HG03520 (cell line): ENCODE results near the gene NPAS3.
"Not testable (repeated sequence)": the region's sequence is repeated elsewhere in the genome, so short reads cannot be mapped to it uniquely, and the experiment has no call there.

Source experiments
- ATAC-seq: cut with Tn5 transposase; IDR thresholded peaks from one replicate; pipeline ENCODE4 v1.9.1; 2021; ENCODE audit warnings: mild to moderate bottlenecking, moderate library complexity; ENCODE audit not compliant: unreplicated experiment

The NPAS3 gene

GRCh38 chr14:33068040-33068439, 129.4 kb downstream of the NPAS3 start:
- no peak for ATAC-seq

DNA sequence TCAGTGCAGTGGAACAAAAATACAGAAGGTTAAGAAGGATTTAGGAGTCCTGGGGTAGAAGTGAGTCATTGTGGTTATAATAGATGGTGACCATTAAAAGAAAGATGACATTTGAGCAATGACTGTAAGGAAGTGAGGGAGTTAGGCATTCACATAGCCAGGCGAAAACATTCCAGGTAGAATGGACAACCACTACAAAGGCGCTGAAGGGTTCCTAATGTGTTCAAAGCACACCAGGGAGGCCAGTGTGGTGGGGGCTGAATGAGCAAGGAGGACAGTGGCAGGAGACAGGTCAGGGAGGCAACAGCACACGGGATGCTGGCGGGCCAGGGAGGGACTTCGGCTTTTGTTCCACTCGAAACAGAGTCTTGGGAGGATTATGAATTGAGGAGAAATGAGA, 129.9 kb downstream of the NPAS3 start:
- no peak for ATAC-seq

DNA sequence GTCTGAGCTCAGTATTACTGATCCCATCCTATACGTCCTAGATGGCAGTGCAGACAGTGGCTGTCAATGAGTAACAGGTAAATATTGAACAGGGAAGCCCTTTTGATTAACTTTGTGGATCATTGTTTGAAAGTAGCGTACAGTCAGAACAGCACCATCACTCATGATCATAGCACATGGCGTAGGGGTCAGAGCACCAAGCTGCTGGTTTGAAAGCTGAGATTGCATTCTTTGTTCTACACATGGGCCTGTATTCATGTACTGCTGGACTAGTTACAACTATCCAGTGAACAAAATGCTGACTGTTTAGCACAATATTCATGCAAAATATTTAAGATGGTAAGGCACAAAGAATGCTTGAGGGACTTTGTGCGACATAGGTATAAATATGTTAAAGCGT, 131.8 kb downstream of the NPAS3 start:
- ATAC-seq = no peak

DNA sequence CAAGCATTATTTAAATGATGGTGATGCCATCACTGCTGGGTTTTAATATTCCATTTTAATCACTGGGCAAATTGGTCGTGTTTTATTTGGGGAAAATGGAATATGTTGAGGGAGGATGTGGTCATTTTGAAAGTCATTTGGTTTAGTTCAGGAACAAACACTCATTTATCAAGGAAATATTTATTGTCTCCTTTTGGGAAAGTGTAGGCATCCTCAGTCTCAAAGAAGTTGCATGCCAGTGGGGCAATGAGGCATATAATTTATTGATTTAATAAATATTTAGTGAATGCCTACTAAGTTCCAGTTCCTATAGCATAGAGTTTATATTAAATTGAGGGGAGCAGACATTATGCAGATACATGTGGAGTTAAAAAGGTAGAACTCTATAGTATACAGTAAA, 134.3 kb downstream of the NPAS3 start:
- ATAC-seq = no peak

DNA sequence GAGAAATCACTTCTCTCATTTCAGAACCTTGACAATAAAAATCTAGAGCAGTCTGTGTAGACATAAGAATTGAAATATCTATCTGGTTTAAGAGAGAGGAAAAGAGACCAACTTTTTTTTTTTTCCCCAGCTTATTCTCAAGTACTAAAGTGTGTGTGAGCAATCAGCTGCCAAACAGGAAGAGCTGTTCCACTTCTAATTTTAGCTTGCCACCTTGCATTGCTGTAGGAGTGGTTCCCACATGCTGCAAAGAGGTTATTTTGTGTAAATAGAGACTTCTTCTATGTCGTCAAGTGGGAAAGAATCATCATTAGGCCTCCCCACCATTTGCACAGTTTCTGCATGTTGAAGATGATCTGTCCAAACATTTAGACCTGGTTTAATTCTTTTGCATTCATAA, 142.6 kb downstream of the NPAS3 start:
- ATAC-seq = no peak

DNA sequence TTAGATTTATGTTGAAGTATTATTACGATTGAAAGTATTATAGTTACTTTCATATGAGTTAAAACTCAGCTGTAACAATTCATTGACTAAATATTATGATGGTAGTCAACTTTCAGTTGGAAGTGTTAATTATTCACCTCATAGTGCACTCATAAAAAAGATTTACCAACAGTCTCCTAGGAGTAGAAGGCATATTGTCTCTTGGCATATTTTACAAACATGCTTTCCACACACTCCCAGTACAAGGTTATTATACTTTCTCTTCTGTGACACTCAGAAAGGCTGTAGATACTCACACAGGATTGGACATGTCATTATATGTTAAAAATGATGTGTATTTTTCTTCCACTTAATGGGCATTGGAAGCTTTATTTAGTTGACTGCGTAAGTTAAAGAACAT, 147.1 kb downstream of the NPAS3 start:
- ATAC-seq = no peak

GRCh38 chr14:33088274-33088673, 149.6 kb downstream of the NPAS3 start:
- ATAC-seq = not testable (repeated sequence)

GRCh38 chr14:33098016-33098415, 159.3 kb downstream of the NPAS3 start:
- no peak for ATAC-seq

- ATAC-seq = no peak
These were observed 164.8 kb downstream of the NPAS3 start for GRCh38 chr14:33103489-33103888.

DNA sequence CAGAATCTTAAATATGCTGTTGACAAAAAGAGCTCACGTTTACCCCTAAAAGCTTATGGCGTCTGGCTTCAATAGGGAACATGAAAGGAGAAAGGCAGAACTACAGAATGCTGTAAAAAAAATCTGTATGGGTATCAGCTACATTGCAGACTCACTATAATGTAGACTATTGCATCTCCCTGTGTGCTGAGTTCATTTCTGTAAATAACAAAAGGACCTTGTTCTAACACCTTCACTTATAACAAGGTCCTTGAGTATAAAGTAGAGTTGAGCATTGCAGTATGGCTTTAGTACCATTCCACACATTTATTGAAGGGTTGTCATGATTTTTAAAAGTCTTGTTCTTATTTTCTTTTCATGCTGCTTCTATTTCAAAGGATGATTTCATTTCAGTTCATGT, 165.3 kb downstream of the NPAS3 start:
- no peak for ATAC-seq

DNA sequence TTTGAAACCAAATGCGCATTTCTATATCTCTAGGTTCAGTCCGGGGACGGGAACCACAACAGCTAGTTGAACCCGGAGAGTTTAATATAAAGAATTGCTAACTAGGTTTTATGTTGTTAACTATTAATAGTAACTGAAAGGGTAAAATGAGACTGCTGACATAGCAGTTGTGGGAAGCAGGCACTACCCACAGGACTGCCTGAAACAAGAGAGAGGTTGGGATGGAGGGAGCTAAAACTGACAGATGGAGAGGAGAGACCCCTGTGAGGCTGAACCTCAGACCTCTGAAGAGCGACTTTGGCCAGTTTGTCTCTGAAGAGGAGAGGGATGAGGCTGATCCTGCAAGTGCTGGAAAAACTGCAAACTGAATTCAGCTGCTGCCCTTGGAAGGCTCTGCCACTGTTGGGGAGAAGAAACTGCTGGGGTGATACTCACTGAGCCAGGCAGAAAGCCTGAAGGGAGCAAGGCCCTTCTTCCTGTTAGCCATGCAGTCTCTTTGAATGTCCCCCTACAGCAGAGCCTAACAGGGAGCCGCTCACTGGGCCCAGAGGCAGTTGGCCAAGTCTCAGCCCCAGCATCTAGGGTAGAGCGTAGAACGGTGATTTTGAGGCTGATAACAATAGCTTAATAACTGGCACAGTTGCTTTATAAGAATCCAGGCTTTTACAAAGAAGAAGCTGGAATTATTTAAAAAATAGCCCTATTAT, 172.2 kb downstream of the NPAS3 start:
- no peak for ATAC-seq

DNA sequence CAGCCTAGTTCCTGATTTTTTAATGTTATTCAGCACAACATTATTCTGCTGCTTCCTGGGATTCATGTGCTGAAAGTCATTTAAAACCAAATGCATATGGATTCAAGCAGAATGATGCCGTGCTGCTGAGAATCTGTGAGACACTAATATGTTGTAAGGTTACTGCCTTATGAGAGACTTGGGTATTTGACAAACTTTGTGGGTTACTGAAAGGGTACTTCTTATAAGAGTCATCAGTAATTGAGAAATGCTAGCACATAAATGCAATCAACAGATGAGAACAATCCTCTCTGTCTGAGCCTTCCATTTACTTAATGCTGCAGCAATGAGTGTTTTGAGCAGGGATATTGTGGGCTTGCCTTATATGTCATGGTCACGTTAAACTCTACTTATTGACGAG, 175.7 kb downstream of the NPAS3 start:
- ATAC-seq = no peak

- no peak for ATAC-seq
These were observed 180.0 kb downstream of the NPAS3 start for GRCh38 chr14:33118668-33119067.

DNA sequence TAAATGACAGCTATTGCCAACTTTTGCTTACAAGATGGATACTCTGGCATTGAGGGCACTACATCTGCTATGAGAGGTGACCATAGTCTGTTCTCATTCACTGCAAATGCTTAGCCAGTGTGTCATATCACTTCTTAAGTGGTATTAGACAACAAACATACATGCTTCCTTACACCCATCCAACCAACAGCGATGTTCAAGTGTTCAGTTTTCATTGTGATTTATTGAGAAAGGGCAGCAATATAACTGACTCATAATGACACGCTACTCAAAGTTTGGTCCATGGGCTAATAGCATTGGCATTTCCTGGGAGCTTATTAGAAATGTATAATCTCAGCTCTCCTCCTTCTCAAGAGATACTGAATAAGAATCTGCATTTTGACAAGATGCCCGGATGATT, 181.7 kb downstream of the NPAS3 start:
- no peak for ATAC-seq

GRCh38 chr14:33120966-33121365, 182.3 kb downstream of the NPAS3 start:
- ATAC-seq = no peak

DNA sequence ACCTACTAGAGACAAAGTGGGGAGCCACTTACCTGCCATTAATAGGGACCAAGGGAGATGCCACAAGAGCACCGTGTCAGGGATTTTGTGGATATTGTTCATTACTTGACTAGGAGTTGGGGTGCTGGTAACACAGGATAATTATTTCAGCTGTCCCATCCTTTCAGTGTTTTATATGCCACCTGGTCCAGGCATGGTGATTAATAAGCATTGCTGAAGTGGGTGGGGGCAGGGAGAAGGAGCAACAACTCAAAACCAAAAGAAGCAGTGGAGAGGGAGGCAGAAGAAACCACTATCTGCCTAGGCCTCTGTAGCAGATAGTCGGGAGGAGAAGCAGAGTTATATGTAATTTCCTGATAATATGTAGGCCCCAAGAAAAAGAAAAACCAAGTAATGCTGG, 184.6 kb downstream of the NPAS3 start:
- no peak for ATAC-seq

DNA sequence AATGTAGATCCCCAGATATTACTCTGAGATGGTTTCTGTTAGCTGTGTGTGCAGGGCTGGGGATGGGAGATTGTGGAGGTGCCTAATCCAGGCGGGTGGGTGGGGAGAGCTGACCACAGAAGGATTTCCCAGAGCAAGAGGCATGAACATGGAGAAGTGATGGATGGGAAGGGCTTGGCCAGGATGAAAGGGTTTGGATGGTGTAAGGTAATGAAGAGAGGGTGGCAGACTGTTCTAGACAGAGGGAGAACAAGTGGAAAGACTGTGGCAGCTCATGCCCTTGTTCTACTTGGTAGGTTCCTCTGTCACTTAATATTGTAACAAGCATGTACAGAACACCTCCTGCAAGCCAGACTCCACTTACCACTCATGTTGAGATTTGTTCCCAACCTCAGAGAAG, 187.8 kb downstream of the NPAS3 start:
- no peak for ATAC-seq

DNA sequence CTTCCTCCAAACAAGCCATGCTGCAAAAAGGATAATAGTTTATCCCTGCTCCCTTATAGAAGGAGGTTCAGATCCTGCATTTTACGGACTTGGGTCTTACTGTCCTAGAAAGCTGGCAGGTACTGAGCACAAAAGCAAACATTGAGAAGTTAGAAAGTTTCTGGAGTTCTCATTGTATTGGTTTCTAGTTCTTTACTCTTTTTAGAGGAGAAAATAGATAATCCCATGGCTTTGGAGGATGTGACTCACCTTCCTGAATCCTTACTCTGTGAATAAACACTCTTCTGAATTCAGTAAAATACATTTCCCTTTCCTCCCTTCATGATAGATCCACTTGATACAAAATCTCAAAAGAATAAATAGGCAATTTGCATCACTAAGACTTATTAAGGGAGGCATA, 188.9 kb downstream of the NPAS3 start:
- ATAC-seq = no peak

- no peak for ATAC-seq
These were observed 193.1 kb downstream of the NPAS3 start for GRCh38 chr14:33131801-33132200.

DNA sequence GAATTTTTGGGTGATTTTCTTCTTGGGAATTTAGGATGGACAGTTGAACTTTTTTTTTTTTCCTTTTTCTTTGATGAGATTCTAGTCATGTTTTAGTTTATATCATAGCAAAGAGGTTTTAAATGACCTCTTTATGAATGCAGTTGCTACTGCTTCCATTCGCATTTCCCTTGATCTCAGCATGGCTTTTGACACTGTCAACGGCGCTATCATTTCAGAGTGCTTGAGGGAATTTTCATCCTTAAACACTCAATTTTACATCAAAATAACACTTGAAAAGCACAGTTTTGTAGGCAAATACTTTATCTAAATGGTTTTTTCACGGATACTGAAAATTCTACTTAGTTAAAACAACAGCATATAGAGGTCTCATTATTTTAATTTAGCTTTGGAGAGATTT, 195.5 kb downstream of the NPAS3 start:
- no peak for ATAC-seq

DNA sequence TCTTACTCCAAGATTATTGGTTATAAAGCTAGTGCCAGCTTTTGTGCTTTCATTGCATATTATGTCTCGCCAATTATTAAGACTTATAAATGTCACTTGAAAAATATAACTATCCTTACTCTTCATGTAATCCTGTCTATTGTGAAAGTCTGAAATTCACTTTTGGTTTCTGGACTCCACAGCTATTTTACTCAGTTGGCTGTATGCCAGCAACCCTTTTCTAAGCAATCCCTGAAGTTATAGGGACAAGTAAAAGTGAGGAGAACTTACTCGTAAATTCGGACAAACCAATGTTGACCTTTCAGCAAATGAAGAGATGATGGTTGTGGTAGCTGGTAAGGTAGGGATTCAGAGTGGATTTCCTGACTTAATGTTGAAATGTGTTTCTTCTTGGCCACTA, 196.3 kb downstream of the NPAS3 start:
- no peak for ATAC-seq

DNA sequence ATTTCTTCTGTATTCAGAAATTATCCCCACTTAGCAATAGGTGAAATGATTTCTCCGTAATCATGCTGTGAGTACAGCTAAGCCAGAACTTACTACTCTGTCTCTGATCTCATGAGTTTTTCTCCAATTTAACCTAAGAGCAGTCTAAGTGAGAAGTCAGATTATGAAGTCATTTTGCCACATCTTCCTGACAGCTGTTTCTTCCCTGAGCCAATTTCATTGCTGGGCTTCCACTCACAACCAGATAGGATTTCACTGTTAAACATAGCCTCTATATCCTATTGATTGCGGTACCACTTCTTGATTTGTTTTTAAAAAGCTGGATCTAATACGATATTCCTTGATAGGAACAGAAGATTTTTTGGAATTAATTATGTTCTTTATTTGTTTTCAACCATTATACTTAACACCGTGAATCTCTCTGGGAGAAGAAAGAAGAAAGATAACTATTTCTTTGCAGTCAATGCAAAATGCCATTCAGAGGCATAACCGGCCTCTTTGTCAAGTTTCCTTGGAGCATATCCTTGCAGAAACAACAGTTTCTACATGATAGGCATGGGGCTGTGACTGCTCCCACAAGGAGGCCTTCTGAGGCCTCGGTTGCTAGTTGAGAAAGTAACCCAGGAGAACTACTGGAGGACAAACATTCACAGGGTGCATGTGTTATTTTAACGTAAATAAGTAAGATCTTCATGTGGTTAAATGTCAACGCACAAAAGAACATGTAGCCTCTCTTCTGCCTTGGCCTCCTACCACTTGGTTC, 212.2 kb downstream of the NPAS3 start:
- ATAC-seq = no peak

DNA sequence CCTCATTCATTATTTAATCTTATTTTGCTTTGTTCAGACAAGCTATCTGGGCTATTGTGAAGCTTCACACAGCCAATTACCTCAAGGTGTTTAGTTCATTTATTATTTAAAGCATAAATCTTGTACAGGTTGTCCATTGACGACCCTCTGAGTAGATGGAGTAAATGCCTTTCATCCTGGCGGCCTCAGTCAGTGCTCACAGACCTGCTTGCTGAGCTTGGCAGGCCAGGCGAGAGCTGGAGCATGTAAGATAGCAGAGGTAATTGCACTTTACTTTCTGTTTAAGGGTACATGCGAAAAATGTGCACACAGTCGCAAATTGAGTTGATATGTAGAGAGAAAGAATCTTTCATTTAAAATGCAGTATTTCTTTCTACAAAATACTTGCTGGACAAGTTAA, 224.4 kb downstream of the NPAS3 start:
- ATAC-seq = no peak
